MCF 10A (cell line): Measurements from ENCODE around the gene HTR4. TPM values are rescaled to one million over a fixed set of nuclear protein-coding genes. Genes with fewer than 3 reads are reported as not detected.

Experiments
- BruUV-seq: library from RNA; stranded (reverse); fragments of 400-500 nt; replicated peaks from 2 replicates; lab custom pipeline; 2021; lab: Mats Ljungman, UMichigan
- CTCF ChIA-PET: fragments of 300-600 bp; sonication (Branson Sonifier 250); formaldehyde crosslinking; extraction: SDS; loops from one replicate; lab custom pipeline; 2021; ENCODE audit warnings: antibody characterized with exemption, inconsistent platforms; lab: Yijun Ruan, JAX
- POLR2A ChIA-PET: fragments of 300-600, 350-650 bp; sonication (Branson Sonifier 250); formaldehyde crosslinking; extraction: SDS; loops from one replicate; lab custom pipeline; 2020; ENCODE audit warnings: antibody characterized with exemption, inconsistent platforms; lab: Yijun Ruan, JAX
- DNase-seq: peaks from one replicate; pipeline ENCODE4 v3.0.0-alpha.2; 2018; ENCODE audit not compliant: unreplicated experiment
- H3K27ac Mint-ChIP-seq: one replicate; pipeline ENCODE4 v1.8.0; 2022; ENCODE audit warnings: mild to moderate bottlenecking, low read depth, mixed read lengths; ENCODE audit not compliant: unreplicated experiment
- H3K27me3 Mint-ChIP-seq: one replicate; pipeline ENCODE4 v1.8.0; 2022; ENCODE audit warnings: mixed read lengths; ENCODE audit not compliant: insufficient read depth, unreplicated experiment
- H3K36me3 Mint-ChIP-seq: one replicate; pipeline ENCODE4 v1.8.0; 2022; ENCODE audit warnings: mild to moderate bottlenecking, moderate library complexity, mixed read lengths; ENCODE audit not compliant: insufficient read depth, unreplicated experiment
- H3K4me1 Mint-ChIP-seq: one replicate; pipeline ENCODE4 v1.8.0; 2022; ENCODE audit warnings: mixed read lengths; ENCODE audit not compliant: insufficient read depth, unreplicated experiment
- H3K4me3 Mint-ChIP-seq: one replicate; pipeline ENCODE4 v1.8.0; 2022; ENCODE audit warnings: mild to moderate bottlenecking, moderate library complexity, mixed read lengths; ENCODE audit not compliant: unreplicated experiment
- H3K9me3 Mint-ChIP-seq: one replicate; pipeline ENCODE4 v1.8.0; 2022; ENCODE audit warnings: mixed read lengths; ENCODE audit not compliant: unreplicated experiment
- intact Hi-C: fragments of 100-400 bp; cut with micrococcal nuclease; formaldehyde crosslinking; loops from 2 replicates; pipeline ENCODE4 v1.14.1; 2022
- total RNA-seq: library from RNA; stranded (reverse); gene quantifications from 2 replicates; pipeline ENCODE4 v1.2.3, GENCODE V29; 2022
- TF ChIP-seq, protein P1 (sequence below): fragments of 200-600 bp; IDR thresholded peaks from one replicate; pipeline ENCODE4 v1.8.0; 2022; ENCODE audit warnings: antibody characterized with exemption, mild to moderate bottlenecking; ENCODE audit not compliant: unreplicated experiment

HTR4 gene
- total RNA-seq, 1 experiment from 2014 or later, result not detected

DNA sequence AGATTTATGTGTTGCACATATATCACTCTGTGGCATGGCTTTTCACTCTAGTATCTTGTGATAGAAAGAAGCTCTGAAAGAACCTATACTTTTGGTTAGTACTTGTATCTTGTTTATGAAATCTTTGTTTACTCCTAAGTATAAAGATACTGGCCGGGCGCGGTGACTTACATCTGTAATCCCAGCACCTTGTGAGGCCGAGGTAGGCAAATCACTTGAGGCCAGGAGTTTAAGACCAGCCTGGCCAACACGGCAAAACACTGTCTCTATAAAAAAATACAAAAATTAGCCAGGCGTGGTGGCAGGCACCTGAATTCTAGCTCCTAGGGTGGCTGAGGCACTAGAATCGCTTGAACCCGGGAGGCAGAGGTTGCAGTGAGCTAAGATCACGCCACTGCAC, 141.8 kb downstream of the HTR4 start:
- no TSS peak for BruUV-seq
- Mint-ChIP-seq H3K27me3 (no peaks in the 10 kb centered on the region), H3K36me3 (no peaks in the 10 kb centered on the region), H3K27ac (no peak overlapping the region), H3K4me3 (no peak overlapping the region), H3K4me1 (no peaks in the 10 kb centered on the region), H3K9me3 (peaks cover 9% of the 10 kb centered on the region)
- intact Hi-C loops, result no loop called here
- DNase-seq, result no peak
- CTCF ChIA-PET, result interaction anchor here (0.7 to 1.0 kb wide), 3 partner anchors 29 to 742 kb away, joined by 3 to 7 read pairs (median 6); no protein-coding TSS in a partner anchor
- TF ChIP-seq, protein P1, sequence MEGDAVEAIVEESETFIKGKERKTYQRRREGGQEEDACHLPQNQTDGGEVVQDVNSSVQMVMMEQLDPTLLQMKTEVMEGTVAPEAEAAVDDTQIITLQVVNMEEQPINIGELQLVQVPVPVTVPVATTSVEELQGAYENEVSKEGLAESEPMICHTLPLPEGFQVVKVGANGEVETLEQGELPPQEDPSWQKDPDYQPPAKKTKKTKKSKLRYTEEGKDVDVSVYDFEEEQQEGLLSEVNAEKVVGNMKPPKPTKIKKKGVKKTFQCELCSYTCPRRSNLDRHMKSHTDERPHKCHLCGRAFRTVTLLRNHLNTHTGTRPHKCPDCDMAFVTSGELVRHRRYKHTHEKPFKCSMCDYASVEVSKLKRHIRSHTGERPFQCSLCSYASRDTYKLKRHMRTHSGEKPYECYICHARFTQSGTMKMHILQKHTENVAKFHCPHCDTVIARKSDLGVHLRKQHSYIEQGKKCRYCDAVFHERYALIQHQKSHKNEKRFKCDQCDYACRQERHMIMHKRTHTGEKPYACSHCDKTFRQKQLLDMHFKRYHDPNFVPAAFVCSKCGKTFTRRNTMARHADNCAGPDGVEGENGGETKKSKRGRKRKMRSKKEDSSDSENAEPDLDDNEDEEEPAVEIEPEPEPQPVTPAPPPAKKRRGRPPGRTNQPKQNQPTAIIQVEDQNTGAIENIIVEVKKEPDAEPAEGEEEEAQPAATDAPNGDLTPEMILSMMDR, result no peak
- POLR2A ChIA-PET, result no interaction called here

DNA sequence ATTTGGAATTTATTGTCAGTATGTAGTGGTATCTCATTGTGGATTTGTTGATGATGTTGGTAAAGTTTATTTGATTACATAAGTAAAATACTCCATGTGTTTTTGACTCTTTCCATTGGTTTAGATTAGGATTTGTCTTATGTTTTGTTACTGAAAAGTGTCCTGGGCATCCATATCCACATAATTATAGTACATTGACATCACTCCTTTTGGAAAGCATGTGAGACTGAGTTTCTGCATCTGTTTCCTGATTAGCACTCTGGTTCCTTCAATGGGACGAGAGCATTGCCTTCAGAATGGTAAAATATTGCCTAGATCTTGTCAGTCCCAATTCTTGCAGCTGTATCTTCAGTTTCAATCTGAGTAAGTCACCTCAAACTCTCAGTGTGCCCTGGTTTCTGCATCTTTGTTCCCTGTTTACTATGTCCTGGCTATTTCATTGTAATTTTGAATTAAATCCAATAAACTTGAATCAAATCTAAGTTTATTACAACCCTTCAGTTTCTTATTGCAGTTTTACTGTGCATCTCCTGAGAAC, 142.4 kb downstream of the HTR4 start:
- no peak for DNase-seq
- peaks cover 9% of the 10 kb centered on the region for H3K9me3 Mint-ChIP-seq
- no peaks in the 10 kb centered on the region for H3K36me3 Mint-ChIP-seq
- H3K27me3 Mint-ChIP-seq, result no peaks in the 10 kb centered on the region
- H3K4me1 Mint-ChIP-seq, result no peaks in the 10 kb centered on the region
- intact Hi-C loops, result no loop called here
- no peak overlapping the region for H3K27ac Mint-ChIP-seq
- H3K4me3 Mint-ChIP-seq, result no peak overlapping the region
- TF ChIP-seq, protein P1, result no peak
- BruUV-seq, result no TSS peak
- CTCF ChIA-PET, result interaction anchor here (1.0 kb wide), 1 partner anchor 219 kb away, joined by 6 read pairs; no protein-coding TSS in a partner anchor
- POLR2A ChIA-PET, result no interaction called here

DNA sequence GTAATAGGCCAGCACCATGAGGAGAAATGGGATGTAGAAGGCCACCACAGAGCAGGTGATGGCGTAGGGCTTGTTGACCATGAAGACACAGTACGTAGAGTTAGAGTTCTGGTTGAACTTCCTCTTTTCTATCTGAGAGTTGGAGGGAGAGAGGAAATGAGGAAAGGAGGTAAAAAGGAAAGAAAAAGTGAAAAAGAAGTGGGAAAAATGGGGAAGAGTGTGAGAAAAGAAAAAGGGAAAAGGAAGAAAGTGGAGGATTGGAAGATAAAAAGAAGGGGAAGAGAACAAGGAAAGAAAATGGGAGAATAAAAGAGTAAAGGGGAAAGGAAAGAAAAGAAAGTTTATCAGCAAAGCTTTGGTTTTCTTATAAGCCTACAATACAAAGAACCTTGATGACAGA, 144.4 kb downstream of the HTR4 start:
- H3K36me3 Mint-ChIP-seq, result no peaks in the 10 kb centered on the region
- H3K27ac Mint-ChIP-seq, result no peak overlapping the region
- intact Hi-C loops, result no loop called here
- no peaks in the 10 kb centered on the region for H3K4me1 Mint-ChIP-seq
- no peaks in the 10 kb centered on the region for H3K27me3 Mint-ChIP-seq
- H3K9me3 Mint-ChIP-seq, result peaks cover under 1% of the 10 kb centered on the region
- POLR2A ChIA-PET, result no interaction called here
- DNase-seq, result no peak
- TF ChIP-seq, protein P1, result no peak
- CTCF ChIA-PET, result interaction anchor here (0.6 to 1.4 kb wide), 3 partner anchors 42 to 134 kb away, joined by 3 read pairs; no protein-coding TSS in a partner anchor
- BruUV-seq, result no TSS peak
- no peak overlapping the region for H3K4me3 Mint-ChIP-seq

DNA sequence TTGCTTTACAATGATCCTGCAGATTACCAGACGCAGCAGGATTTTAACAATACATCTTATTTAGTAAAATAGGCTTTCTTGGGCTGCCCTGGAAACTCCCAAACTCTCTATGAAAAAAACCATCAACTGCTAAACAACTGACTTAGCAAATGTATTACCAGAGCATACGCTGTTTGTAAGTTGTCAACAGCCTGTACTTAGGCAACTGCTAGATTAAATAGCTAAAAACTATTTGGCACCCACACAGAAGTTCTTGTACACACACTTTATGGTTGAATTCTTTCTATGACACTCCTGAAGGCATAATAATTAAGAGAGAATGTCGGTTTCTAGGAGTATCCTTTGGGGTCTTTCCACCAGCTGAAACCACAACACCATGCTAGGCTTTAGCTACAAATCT, 146.7 kb downstream of the HTR4 start:
- no peaks in the 10 kb centered on the region for H3K4me1 Mint-ChIP-seq
- TF ChIP-seq, protein P1, result no peak
- POLR2A ChIA-PET, result no interaction called here
- peaks cover 19% of the 10 kb centered on the region for H3K27me3 Mint-ChIP-seq
- no peaks in the 10 kb centered on the region for H3K9me3 Mint-ChIP-seq
- no TSS peak for BruUV-seq
- no peak for DNase-seq
- H3K36me3 Mint-ChIP-seq, result no peaks in the 10 kb centered on the region
- no peak overlapping the region for H3K27ac Mint-ChIP-seq
- H3K4me3 Mint-ChIP-seq, result no peak overlapping the region
- intact Hi-C loops, result no loop called here
- CTCF ChIA-PET, result interaction anchor here (0.7 kb wide), 1 partner anchor 13 kb away, joined by 3 read pairs; no protein-coding TSS in a partner anchor
